ENCODE data around the gene NOS1AP. TPM values are rescaled to one million over a fixed set of nuclear protein-coding genes. Genes with fewer than 3 reads are reported as not detected.
A peak's percentile ranks its signal among the peaks of the same experiment; 100 is the strongest.

The NOS1AP gene
- total RNA-seq (4.9 and 5.3 TPM in 2 replicates), polyA plus RNA-seq (6.6 and 8.7 TPM in 2 replicates)

DNA sequence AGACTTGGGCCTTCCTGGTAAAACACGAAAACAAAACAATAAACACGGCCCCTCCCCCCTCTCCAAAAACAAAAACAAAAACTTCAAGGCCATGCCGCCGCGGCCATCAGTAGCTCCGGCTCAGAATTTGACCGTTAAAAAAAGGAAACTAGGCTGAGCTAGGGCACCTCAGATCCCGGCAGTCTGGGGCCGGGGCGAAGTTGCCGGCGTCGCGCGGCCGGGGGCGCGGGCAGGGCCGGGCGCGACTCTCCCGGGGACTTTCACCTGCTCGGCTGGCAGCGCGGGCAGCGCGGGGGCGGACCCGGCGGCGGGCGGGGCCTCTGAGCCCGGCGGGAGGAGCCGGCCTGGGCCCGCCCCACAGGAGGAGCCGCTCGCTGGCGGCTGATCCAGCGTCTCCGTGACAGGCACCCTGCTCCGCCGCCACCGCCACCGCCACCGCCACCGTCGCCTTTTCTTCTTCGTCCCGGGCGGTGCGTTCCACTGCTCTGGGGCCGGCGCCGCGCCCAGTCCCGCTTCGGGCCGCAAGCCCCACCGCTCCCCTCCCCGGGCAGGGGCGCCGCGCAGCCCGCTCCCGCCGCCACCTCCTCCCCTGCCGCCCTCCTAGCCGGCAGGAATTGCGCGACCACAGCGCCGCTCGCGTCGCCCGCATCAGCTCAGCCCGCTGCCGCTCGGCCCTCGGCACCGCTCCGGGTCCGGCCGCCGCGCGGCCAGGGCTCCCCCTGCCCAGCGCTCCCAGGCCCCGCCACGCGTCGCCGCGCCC, at the start of gene NOS1AP:
TSS of gene NOS1AP (plus strand) at position 358 of the 760 bp plus-strand sequence. CDS start 487 bp downstream, outside the sequence.
- Histone ChIP-seq H3K36me3 (no peaks in the 10 kb centered on the region), H3K4me3 (peak within 1 kb of the TSS; percentile 93), H3K4me1 (ENCODE audit: low read depth) (peaks cover 33% of the 10 kb centered on the region), H3K9me3 (ENCODE audit: low read depth) (no peaks in the 10 kb centered on the region), H3K27me3 (no peaks in the 10 kb centered on the region), H3K27ac (peak within 1 kb of the TSS; percentile 72)
- no peak for TF ChIP-seq CTCF (IDR thresholded peaks at IDR 0.05; ENCODE audit: low read depth, low read length)
- peak; percentile 50 to 91 for DNase-seq (ENCODE audit: low read depth in 1 of 2, low spot score in 1 of 2)

- no peak for DNase-seq (ENCODE audit: low read depth in 1 of 2, low spot score in 1 of 2)
- Histone ChIP-seq H3K4me3 (no peak overlapping the region), H3K9me3 (ENCODE audit: low read depth) (no peaks in the 10 kb centered on the region), H3K27me3 (peaks cover 27% of the 10 kb centered on the region), H3K36me3 (no peaks in the 10 kb centered on the region), H3K4me1 (ENCODE audit: low read depth) (peaks cover 4% of the 10 kb centered on the region), H3K27ac (no peak overlapping the region)
- TF ChIP-seq CTCF (IDR thresholded peaks at IDR 0.05; ENCODE audit: low read depth, low read length) = no peak
Measured at GRCh38 chr1:162020150-162020549, 49.3 kb upstream of the NOS1AP start.

GRCh38 chr1:162021124-162021523, 48.4 kb upstream of the NOS1AP start:
- no peak for DNase-seq (ENCODE audit: low read depth in 1 of 2, low spot score in 1 of 2)
- Histone ChIP-seq H3K4me3 (no peak overlapping the region), H3K27me3 (peaks cover 37% of the 10 kb centered on the region), H3K36me3 (no peaks in the 10 kb centered on the region), H3K9me3 (ENCODE audit: low read depth) (no peaks in the 10 kb centered on the region), H3K27ac (no peak overlapping the region), H3K4me1 (ENCODE audit: low read depth) (peaks cover 4% of the 10 kb centered on the region)
- no peak for TF ChIP-seq CTCF (IDR thresholded peaks at IDR 0.05; ENCODE audit: low read depth, low read length)

- no peak overlapping the region for H3K27ac ChIP-seq
- H3K27me3 ChIP-seq = peaks cover 45% of the 10 kb centered on the region
- H3K4me3 ChIP-seq = no peak overlapping the region
- DNase-seq (ENCODE audit: low read depth in 1 of 2, low spot score in 1 of 2) = no peak
- peaks cover 4% of the 10 kb centered on the region for H3K4me1 ChIP-seq (ENCODE audit: low read depth)
- TF ChIP-seq CTCF (IDR thresholded peaks at IDR 0.05; ENCODE audit: low read depth, low read length) = no peak
- no peaks in the 10 kb centered on the region for H3K9me3 ChIP-seq (ENCODE audit: low read depth)
- no peaks in the 10 kb centered on the region for H3K36me3 ChIP-seq
Measured at GRCh38 chr1:162022626-162023025, 46.9 kb upstream of the NOS1AP start.

DNA sequence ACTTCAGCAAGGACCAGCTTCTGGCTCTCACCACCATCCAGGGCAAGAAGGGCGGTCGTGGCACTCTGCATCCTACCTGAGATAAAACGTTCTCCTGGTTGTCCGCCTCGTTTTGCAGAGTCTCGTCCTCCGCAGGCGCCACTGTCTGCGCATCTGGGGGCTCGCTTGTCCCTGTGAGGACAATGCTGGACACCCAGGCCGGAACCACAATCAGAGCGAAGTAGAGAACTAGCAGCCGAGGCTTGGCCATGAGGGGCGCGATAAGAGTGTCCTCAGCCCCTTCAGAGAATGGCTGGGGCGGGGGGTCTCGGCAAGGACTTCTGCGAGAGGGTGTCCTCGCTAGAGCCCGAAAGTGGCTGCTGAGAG, 46.3 kb upstream of the NOS1AP start:
- H3K4me3 ChIP-seq = peak overlapping the region; percentile 35
- no peak for DNase-seq (ENCODE audit: low read depth in 1 of 2, low spot score in 1 of 2)
- TF ChIP-seq CTCF (IDR thresholded peaks at IDR 0.05; ENCODE audit: low read depth, low read length) = no peak
- no peaks in the 10 kb centered on the region for H3K36me3 ChIP-seq
- no peaks in the 10 kb centered on the region for H3K9me3 ChIP-seq (ENCODE audit: low read depth)
- H3K27ac ChIP-seq = no peak overlapping the region
- H3K27me3 ChIP-seq = peaks cover 45% of the 10 kb centered on the region
- H3K4me1 ChIP-seq (ENCODE audit: low read depth) = peaks cover 4% of the 10 kb centered on the region
